Dermis blood vessel endothelial cell (primary cell): ENCODE data around the gene ADAMTS3. TPM values are rescaled to one million over a fixed set of nuclear protein-coding genes. Genes with fewer than 3 reads are reported as not detected.

Source experiments
- DNase-seq: peaks from one replicate; pipeline ENCODE4 v3.0.0; 2010
- total RNA-seq: library from RNA; depleted of rRNA; stranded (reverse); fragments of >200 nt; gene quantifications from 2 replicates; pipeline ENCODE4 v1.2.3, GENCODE V29; 2014

Gene ADAMTS3
- total RNA-seq, 1 donor from 2014 or later = 0.68 TPM

GRCh38 chr4:72394012-72394663 lies 174.9 kb downstream of the ADAMTS3 start:
- DNase-seq = no peak

GRCh38 chr4:72391281-72391680 lies 177.7 kb downstream of the ADAMTS3 start:
- no peak for DNase-seq

- peak; percentile 70 for DNase-seq
These were observed 178.6 kb downstream of the ADAMTS3 start for GRCh38 chr4:72390409-72390808.

- no peak for DNase-seq
These were observed 180.5 kb downstream of the ADAMTS3 start for GRCh38 chr4:72388521-72388920.

- DNase-seq = no peak
These were observed 181.1 kb downstream of the ADAMTS3 start for GRCh38 chr4:72387959-72388358.

GRCh38 chr4:72383439-72383838 lies 185.6 kb downstream of the ADAMTS3 start:
- DNase-seq = no peak

GRCh38 chr4:72378901-72379300 lies 190.1 kb downstream of the ADAMTS3 start:
- no peak for DNase-seq

- DNase-seq = no peak
These were observed 191.4 kb downstream of the ADAMTS3 start for GRCh38 chr4:72377491-72378194.

- no peak for DNase-seq
These were observed 192.1 kb downstream of the ADAMTS3 start for GRCh38 chr4:72376901-72377300.

GRCh38 chr4:72375073-72375736 lies 193.8 kb downstream of the ADAMTS3 start:
- DNase-seq = no peak

- DNase-seq = no peak
These were observed 194.9 kb downstream of the ADAMTS3 start for GRCh38 chr4:72374159-72374558.

GRCh38 chr4:72366601-72367000 lies 202.4 kb downstream of the ADAMTS3 start:
- no peak for DNase-seq

- DNase-seq = no peak
These were observed 203.0 kb downstream of the ADAMTS3 start for GRCh38 chr4:72365981-72366380.

GRCh38 chr4:72365016-72365415 lies 204.0 kb downstream of the ADAMTS3 start:
- DNase-seq = no peak

- no peak for DNase-seq
These were observed 208.9 kb downstream of the ADAMTS3 start for GRCh38 chr4:72360075-72360474.

GRCh38 chr4:72358483-72358882 lies 210.5 kb downstream of the ADAMTS3 start:
- DNase-seq = no peak

GRCh38 chr4:72357908-72358307 lies 211.1 kb downstream of the ADAMTS3 start:
- DNase-seq = no peak

GRCh38 chr4:72352711-72353110 lies 216.3 kb downstream of the ADAMTS3 start:
- no peak for DNase-seq

- no peak for DNase-seq
These were observed 217.5 kb downstream of the ADAMTS3 start for GRCh38 chr4:72351521-72351920.

GRCh38 chr4:72348701-72349100 lies 220.3 kb downstream of the ADAMTS3 start:
- no peak for DNase-seq

GRCh38 chr4:72344418-72344817 lies 224.6 kb downstream of the ADAMTS3 start:
- no peak for DNase-seq

GRCh38 chr4:72341432-72341820 lies 227.6 kb downstream of the ADAMTS3 start:
- DNase-seq = no peak

- DNase-seq = no peak
These were observed 228.1 kb downstream of the ADAMTS3 start for GRCh38 chr4:72340803-72341431.
